ENCODE data around the gene IMMP2L. TPM values are rescaled to one million over a fixed set of nuclear protein-coding genes. Genes with fewer than 3 reads are reported as not detected.

IMMP2L gene
- total RNA-seq, 6 experiments from 2014 or later = 14.2 to 25.3 (median 19.7) TPM

DNA sequence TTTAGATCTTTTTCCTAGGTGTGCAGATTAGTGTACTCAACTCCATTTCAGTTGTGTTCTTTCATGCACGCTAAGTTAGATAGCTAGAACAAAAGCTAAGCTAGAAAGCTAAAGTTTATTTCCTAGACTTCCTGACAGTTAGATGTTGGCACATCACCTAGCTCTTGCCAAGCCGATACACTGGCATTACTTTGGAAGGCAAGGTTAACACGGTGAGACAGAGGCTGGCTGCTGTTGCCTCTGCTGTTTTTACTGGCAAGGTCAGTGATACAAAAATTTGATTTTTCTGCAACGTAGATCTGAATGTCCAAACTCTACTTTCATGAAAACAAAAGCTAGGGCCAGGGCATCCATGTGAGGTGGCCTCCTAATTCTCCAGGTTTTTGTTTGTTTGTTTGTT lies 203.4 kb downstream of the IMMP2L start:
- ATAC-seq = peak in 3 of 4 donors; percentile 45 to 83 (median 50)
- intact Hi-C loops (cut with DNase I) = no loop called here

DNA sequence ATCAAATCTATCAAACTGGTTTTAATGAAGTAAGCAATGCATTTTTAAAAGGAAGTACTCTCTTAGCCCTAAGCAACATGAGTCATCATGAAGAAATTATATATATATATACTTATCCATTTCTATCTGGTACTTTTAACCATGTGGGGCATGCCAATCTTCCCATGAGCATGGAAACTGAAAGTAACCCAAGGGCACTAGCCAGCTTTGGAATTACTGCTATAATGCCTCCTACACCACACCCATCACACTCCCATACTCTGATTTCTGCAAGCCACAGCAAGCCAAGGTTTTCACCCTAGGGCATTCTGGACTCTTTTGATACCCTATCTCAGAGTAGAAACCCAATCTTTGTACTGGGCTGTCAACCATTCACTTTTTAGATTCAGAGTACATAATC lies 204.6 kb downstream of the IMMP2L start:
- no peaks in the 10 kb centered on the region for H3K9me3 ChIP-seq
- DNase-seq = no peak
- H3K4me1 ChIP-seq = no peaks in the 10 kb centered on the region
- no peak overlapping the region for H3K4me3 ChIP-seq
- no peak overlapping the region for H3K27ac ChIP-seq
- intact Hi-C loops (cut with DNase I) = no loop called here
- no peak for ATAC-seq
- H3K27me3 ChIP-seq = no peaks in the 10 kb centered on the region
- no peaks in the 10 kb centered on the region for H3K36me3 ChIP-seq
- TF ChIP-seq, protein P1, sequence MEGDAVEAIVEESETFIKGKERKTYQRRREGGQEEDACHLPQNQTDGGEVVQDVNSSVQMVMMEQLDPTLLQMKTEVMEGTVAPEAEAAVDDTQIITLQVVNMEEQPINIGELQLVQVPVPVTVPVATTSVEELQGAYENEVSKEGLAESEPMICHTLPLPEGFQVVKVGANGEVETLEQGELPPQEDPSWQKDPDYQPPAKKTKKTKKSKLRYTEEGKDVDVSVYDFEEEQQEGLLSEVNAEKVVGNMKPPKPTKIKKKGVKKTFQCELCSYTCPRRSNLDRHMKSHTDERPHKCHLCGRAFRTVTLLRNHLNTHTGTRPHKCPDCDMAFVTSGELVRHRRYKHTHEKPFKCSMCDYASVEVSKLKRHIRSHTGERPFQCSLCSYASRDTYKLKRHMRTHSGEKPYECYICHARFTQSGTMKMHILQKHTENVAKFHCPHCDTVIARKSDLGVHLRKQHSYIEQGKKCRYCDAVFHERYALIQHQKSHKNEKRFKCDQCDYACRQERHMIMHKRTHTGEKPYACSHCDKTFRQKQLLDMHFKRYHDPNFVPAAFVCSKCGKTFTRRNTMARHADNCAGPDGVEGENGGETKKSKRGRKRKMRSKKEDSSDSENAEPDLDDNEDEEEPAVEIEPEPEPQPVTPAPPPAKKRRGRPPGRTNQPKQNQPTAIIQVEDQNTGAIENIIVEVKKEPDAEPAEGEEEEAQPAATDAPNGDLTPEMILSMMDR (IDR thresholded peaks at IDR 0.05) = no peak

More for the DNA sequence above, 203.4 kb downstream of the IMMP2L start:
- Histone ChIP-seq H3K4me3 (no peak overlapping the region), H3K27me3 (no peaks in the 10 kb centered on the region), H3K27ac (no peak overlapping the region), H3K36me3 (no peaks in the 10 kb centered on the region), H3K4me1 (no peaks in the 10 kb centered on the region), H3K9me3 (no peaks in the 10 kb centered on the region)
- peak in 1 of 3 donors; percentile 39 for DNase-seq
- 47% methylated on average over 4 of the region's 4 CpGs for WGBS (ENCODE audit: insufficient coverage, low coverage, low lambda C conversion rate, missing lambda C conversion rate)
- no peak for TF ChIP-seq POLR2A (IDR thresholded peaks at IDR 0.05)
- TF ChIP-seq, protein P1 (IDR thresholded peaks at IDR 0.05) = no peak

DNA sequence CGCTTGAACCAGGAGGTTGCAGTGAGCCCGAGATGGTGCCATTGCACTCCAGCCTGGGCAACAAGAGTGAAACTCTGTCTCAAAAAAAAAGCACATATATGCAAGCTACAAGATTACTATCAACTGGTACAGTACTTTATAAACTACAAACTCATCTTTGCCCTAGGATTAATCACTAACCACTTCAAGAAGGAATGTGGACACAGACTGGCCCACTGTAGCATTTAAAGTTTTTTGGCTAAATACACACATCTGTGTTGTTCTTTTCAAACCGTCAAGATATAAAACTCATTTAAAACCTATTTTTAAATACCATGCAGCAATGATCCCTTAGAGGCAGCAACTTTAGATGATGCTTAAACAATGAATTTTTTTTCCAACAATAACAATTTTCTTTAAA lies 205.4 kb downstream of the IMMP2L start:
- no peak overlapping the region for H3K27ac ChIP-seq
- H3K4me1 ChIP-seq = no peaks in the 10 kb centered on the region
- ATAC-seq (no peak), DNase-seq (no peak)
- WGBS (ENCODE audit: insufficient coverage, low coverage, low lambda C conversion rate, missing lambda C conversion rate) = 85% methylated on average over 3 of the region's 3 CpGs
- H3K4me3 ChIP-seq = no peak overlapping the region
- H3K36me3 ChIP-seq = no peaks in the 10 kb centered on the region
- H3K9me3 ChIP-seq = no peaks in the 10 kb centered on the region
- H3K27me3 ChIP-seq = no peaks in the 10 kb centered on the region
- no peak for TF ChIP-seq POLR2A (IDR thresholded peaks at IDR 0.05)
- TF ChIP-seq, protein P1 (IDR thresholded peaks at IDR 0.05) = no peak
- intact Hi-C loops (cut with DNase I) = no loop called here

DNA sequence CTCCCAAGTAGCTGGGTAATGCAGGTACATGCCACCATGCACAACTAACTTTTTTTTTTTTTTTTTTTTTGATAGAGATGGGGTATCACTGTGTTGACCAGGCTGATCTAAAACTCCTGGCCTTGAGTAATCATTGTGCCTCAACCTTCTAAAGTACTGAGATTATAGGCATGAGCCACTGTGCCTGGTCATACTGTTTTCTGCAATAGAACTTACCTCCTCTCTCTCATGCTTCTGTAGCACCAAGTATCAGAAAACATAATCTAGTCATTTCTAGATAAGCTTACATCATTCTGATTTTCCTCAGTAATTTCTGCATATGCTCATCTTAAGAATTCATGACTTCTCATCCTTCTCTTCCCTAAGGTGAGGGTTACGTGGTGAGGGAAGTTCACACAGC lies 210.0 kb downstream of the IMMP2L start:
- Histone ChIP-seq H3K27ac (no peak overlapping the region), H3K36me3 (no peaks in the 10 kb centered on the region), H3K4me3 (no peak overlapping the region), H3K4me1 (no peaks in the 10 kb centered on the region), H3K9me3 (no peaks in the 10 kb centered on the region), H3K27me3 (no peaks in the 10 kb centered on the region)
- TF ChIP-seq, protein P1 (IDR thresholded peaks at IDR 0.05) = no peak
- TF ChIP-seq POLR2A (IDR thresholded peaks at IDR 0.05) = no peak
- DNase-seq (no peak), ATAC-seq (no peak)
- no CpG with 5 or more reads among the region's 1 CpG for WGBS (ENCODE audit: insufficient coverage, low coverage, low lambda C conversion rate, missing lambda C conversion rate)
- intact Hi-C loops (cut with DNase I) = no loop called here

DNA sequence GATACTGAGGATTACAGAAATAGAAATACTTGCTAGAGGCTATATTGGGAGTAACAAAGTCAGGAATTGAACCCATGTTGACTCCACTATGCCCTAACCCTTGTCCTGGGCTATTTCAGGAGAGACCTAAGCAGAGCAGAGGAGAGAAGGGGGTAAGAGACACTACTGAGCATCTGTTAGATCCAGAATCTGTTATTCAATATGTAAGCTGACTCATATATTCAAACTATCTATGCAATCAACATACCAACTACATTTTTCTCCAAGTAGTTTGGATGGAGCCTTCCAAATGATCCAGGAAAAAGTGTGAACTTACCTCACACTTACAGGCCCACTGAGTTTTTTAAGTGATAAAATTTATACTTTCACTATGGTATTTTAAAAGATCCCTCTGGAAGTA lies 216.1 kb downstream of the IMMP2L start:
- no peak for ATAC-seq
- DNase-seq = no peak

More for the DNA sequence above, 216.1 kb downstream of the IMMP2L start:
- Histone ChIP-seq H3K27ac (no peak overlapping the region), H3K27me3 (no peaks in the 10 kb centered on the region), H3K9me3 (no peaks in the 10 kb centered on the region), H3K4me3 (no peak overlapping the region), H3K36me3 (no peaks in the 10 kb centered on the region), H3K4me1 (no peaks in the 10 kb centered on the region)
- intact Hi-C loops (cut with DNase I) = no loop called here
- TF ChIP-seq, protein P1 (IDR thresholded peaks at IDR 0.05) = no peak
- TF ChIP-seq POLR2A (IDR thresholded peaks at IDR 0.05) = no peak

Measured in right lobe of liver (tissue), 6 donors.